Suppressor macrophage treated with lipopolysaccharide for 4 hours (primary cell): ENCODE results near the gene PTPRT.

Experiments used
- DNase-seq: peaks from one replicate; pipeline ENCODE4 v3.0.0-alpha.2; 2020

The PTPRT gene

GRCh38 chr20:42775866-42776265 lies 413.8 kb downstream of the PTPRT start:
- DNase-seq = no peak

GRCh38 chr20:42775037-42775436 lies 414.7 kb downstream of the PTPRT start:
- DNase-seq = no peak

GRCh38 chr20:42763015-42763414 lies 426.7 kb downstream of the PTPRT start:
- DNase-seq = no peak

GRCh38 chr20:42756991-42757390 lies 432.7 kb downstream of the PTPRT start:
- DNase-seq = no peak

GRCh38 chr20:42754706-42755105 lies 435.0 kb downstream of the PTPRT start:
- DNase-seq = no peak

- DNase-seq = no peak
Measured at GRCh38 chr20:42752620-42753019, 437.1 kb downstream of the PTPRT start.

GRCh38 chr20:42749556-42749955 lies 440.1 kb downstream of the PTPRT start:
- no peak for DNase-seq

- DNase-seq = no peak
Measured at GRCh38 chr20:42747765-42748411, 441.8 kb downstream of the PTPRT start.

- no peak for DNase-seq
Measured at GRCh38 chr20:42744756-42745465, 444.8 kb downstream of the PTPRT start.

- DNase-seq = no peak
Measured at GRCh38 chr20:42742926-42743325, 446.8 kb downstream of the PTPRT start.

- DNase-seq = no peak
Measured at GRCh38 chr20:42741906-42742305, 447.8 kb downstream of the PTPRT start.

GRCh38 chr20:42740226-42740870 lies 449.4 kb downstream of the PTPRT start:
- DNase-seq = no peak

- no peak for DNase-seq
Measured at GRCh38 chr20:42739683-42740082, 450.0 kb downstream of the PTPRT start.

- DNase-seq = no peak
Measured at GRCh38 chr20:42735539-42735938, 454.2 kb downstream of the PTPRT start.

- no peak for DNase-seq
Measured at GRCh38 chr20:42734660-42735368, 454.9 kb downstream of the PTPRT start.

GRCh38 chr20:42721923-42722322 lies 467.8 kb downstream of the PTPRT start:
- no peak for DNase-seq

- DNase-seq = no peak
Measured at GRCh38 chr20:42714298-42715141, 475.2 kb downstream of the PTPRT start.

GRCh38 chr20:42708266-42708665 lies 481.4 kb downstream of the PTPRT start:
- no peak for DNase-seq

GRCh38 chr20:42706759-42707158 lies 482.9 kb downstream of the PTPRT start:
- DNase-seq = no peak

GRCh38 chr20:42705550-42705949 lies 484.2 kb downstream of the PTPRT start:
- DNase-seq = no peak

- DNase-seq = no peak
Measured at GRCh38 chr20:42703744-42704143, 486.0 kb downstream of the PTPRT start.

- no peak for DNase-seq
Measured at GRCh38 chr20:42701948-42702347, 487.8 kb downstream of the PTPRT start.

GRCh38 chr20:42700372-42700771 lies 489.3 kb downstream of the PTPRT start:
- no peak for DNase-seq
